ENCODE results near the gene NELL1. TPM values are rescaled to one million over a fixed set of nuclear protein-coding genes. Genes with fewer than 3 reads are reported as not detected.

Gene NELL1
- total and polyA plus RNA-seq, 12 donors = 0.11 to 0.39 (median 0.24) TPM; not detected in 9

DNA sequence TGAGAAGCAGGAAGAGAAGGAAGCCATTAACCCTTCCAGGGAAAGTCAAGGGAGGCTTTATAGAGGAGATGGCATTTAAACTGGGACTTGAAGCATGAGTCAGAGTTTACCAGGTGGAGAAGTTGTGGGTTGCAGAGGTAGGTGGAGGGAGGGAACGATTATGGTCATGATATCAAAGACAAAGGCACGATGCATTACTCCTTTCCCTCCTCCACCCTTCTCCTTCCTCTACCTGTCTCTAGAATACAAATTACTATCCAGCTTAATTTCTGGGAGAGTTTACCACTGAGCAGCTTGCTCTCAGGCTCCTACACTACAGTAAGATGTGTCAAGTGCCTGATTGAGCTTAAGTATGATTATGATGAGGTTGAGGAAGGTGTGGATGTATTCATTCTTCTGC, 151.7 kb downstream of the NELL1 start:
- Histone ChIP-seq H3K27me3 (no peaks in the 10 kb centered on the region), H3K4me3 (no peak overlapping the region), H3K9me3 (replicated peaks in 1 of 3) (no peaks in the 10 kb centered on the region), H3K36me3 (replicated peaks in 1 of 2) (no peaks in the 10 kb centered on the region), H3K4me1 (replicated peaks in 1 of 2) (no peaks in the 10 kb centered on the region), H3K27ac (no peak overlapping the region)
- WGBS, 4 donors = 61 to 72% (median 66%) methylated on average over 2 of the region's 2 CpGs
- intact Hi-C loops (cut with DNase I) = no loop called here
- no peak for DNase-seq
- TF ChIP-seq, protein P1, sequence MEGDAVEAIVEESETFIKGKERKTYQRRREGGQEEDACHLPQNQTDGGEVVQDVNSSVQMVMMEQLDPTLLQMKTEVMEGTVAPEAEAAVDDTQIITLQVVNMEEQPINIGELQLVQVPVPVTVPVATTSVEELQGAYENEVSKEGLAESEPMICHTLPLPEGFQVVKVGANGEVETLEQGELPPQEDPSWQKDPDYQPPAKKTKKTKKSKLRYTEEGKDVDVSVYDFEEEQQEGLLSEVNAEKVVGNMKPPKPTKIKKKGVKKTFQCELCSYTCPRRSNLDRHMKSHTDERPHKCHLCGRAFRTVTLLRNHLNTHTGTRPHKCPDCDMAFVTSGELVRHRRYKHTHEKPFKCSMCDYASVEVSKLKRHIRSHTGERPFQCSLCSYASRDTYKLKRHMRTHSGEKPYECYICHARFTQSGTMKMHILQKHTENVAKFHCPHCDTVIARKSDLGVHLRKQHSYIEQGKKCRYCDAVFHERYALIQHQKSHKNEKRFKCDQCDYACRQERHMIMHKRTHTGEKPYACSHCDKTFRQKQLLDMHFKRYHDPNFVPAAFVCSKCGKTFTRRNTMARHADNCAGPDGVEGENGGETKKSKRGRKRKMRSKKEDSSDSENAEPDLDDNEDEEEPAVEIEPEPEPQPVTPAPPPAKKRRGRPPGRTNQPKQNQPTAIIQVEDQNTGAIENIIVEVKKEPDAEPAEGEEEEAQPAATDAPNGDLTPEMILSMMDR (IDR thresholded peaks at IDR 0.05) = no peak
- no peak for TF ChIP-seq POLR2A (IDR thresholded peaks at IDR 0.05)

DNA sequence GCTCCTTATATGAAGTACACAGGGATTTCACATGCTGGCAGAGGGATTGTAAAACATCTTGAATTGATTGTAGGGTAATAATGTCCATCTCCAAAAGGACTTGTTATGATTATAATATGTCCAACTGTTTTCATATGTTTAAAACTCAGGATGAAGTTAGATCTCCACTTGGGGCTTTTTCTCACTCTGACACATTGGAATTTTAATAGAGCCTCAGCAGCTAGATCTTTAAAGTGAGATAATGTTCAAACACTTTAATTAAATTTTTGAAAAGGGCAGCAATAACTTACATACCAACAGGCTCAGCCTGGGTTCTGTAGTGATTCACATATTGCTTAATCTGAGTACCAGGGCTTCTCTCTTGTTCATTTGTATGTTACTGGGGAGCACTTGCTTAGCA, 152.1 kb downstream of the NELL1 start:
- intact Hi-C loops (cut with DNase I) = no loop called here
- no peak for TF ChIP-seq POLR2A (IDR thresholded peaks at IDR 0.05)
- TF ChIP-seq, protein P1 (IDR thresholded peaks at IDR 0.05) = no peak
- H3K27me3 ChIP-seq = no peaks in the 10 kb centered on the region
- no peak overlapping the region for H3K4me3 ChIP-seq
- H3K36me3 ChIP-seq (replicated peaks in 1 of 2) = no peaks in the 10 kb centered on the region
- no peak for DNase-seq
- no peaks in the 10 kb centered on the region for H3K9me3 ChIP-seq (replicated peaks in 1 of 3)
- no peak overlapping the region for H3K27ac ChIP-seq
- no peaks in the 10 kb centered on the region for H3K4me1 ChIP-seq (replicated peaks in 1 of 2)

DNA sequence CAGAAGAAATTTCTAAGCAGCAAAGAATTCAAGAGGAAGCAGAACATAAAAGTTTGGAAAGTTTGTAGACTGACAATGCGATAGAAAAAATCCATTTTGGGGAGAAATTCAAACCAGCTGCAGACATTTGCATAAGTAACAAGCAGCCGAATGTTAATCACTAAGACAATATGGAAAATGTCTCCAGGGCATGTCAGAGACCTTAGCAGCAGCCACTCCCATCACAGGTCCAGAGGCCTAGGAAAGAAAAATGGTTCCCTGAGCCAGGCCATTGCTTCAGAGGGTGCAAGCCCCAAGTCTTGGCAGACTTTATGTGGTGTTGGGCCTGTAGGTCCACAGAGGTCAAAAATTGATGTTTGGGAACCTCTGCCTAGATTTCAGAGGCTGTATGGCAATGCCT, 155.4 kb downstream of the NELL1 start:
- 36 to 65% (median 53%) methylated on average over 1 to 2 of the region's 2 CpGs for WGBS, 4 donors
- no peaks in the 10 kb centered on the region for H3K27me3 ChIP-seq

DNA sequence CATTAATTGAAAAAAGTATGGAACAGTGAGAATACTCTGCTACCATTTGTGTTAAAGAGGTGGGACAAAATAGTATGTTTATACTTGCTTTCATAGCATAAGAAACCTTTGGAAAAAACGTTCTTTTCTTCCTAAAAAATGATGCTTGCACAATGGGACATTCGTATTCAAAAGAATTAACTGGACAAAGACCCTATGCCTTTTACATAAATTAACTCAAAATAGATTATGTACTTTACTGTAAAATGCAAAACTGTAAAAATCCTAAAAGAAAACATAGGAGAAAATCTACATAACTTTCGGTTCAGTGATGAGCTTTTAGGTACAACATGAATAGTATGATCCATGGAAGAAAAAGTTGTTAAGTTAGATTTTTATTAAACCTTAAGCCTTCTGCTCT, 166.2 kb downstream of the NELL1 start:
- H3K4me3 ChIP-seq = no peak overlapping the region
- WGBS, 4 donors = 60 to 71% (median 67%) methylated on average over 3 of the region's 3 CpGs
- H3K27ac ChIP-seq = no peak overlapping the region
- intact Hi-C loops (cut with DNase I) = no loop called here
- no peaks in the 10 kb centered on the region for H3K4me1 ChIP-seq (replicated peaks in 1 of 2)
- no peaks in the 10 kb centered on the region for H3K9me3 ChIP-seq (replicated peaks in 1 of 3)
- no peaks in the 10 kb centered on the region for H3K27me3 ChIP-seq
- H3K36me3 ChIP-seq (replicated peaks in 1 of 2) = no peaks in the 10 kb centered on the region
- TF ChIP-seq, protein P1 (IDR thresholded peaks at IDR 0.05) = no peak
- TF ChIP-seq POLR2A (IDR thresholded peaks at IDR 0.05) = no peak
- DNase-seq = no peak

More for the DNA sequence above, 155.4 kb downstream of the NELL1 start:
- Histone ChIP-seq H3K36me3 (replicated peaks in 1 of 2) (no peaks in the 10 kb centered on the region), H3K4me1 (replicated peaks in 1 of 2) (no peaks in the 10 kb centered on the region), H3K27ac (no peak overlapping the region), H3K4me3 (no peak overlapping the region), H3K9me3 (replicated peaks in 1 of 3) (no peaks in the 10 kb centered on the region)
- intact Hi-C loops (cut with DNase I) = no loop called here
- DNase-seq = no peak
- TF ChIP-seq, protein P1 (IDR thresholded peaks at IDR 0.05) = no peak
- TF ChIP-seq POLR2A (IDR thresholded peaks at IDR 0.05) = no peak

All from adrenal gland (tissue), 12 donors.